ENCODE results near the gene NRBP1.

DNA sequence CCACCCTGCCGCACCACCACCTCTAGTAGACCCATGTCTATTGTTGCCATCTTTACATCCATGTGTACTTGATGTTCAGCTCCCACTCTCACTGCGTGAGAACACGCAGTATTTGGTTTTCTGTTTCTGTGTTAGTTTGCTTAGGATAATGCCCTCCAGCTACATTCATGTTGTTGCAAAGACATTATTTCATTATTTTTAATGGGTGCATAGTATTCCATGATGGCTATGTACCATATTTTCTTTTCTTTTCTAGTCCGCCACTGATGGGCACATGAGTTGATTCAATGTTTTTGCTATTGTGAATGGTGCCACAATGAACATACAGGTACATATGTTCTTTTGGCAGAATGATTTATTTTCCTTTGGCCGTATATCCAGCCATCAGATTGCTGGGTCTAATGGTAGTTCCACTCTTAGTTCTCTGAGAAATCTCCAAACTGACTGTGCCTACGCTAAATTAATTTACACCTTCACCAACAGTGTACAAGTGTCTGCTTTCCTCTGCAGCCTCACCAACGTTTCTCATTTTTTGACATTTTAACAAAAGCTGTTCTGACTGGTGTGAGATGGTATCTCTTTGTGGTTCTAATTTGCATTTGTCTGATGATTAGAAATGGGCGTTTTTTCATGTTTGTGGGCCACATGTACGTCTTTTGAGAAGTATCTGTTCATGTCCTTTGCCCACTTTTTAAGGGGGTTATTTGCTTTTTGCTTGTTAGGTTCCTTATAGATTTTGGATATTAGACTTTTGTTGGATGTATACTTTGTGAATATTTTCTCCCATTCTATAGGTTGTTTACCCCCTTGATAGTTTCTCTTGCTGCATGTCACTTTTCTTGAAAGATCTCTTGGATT lies 37.4 kb upstream of the NRBP1 start:
- TF ChIP-seq, protein P1, sequence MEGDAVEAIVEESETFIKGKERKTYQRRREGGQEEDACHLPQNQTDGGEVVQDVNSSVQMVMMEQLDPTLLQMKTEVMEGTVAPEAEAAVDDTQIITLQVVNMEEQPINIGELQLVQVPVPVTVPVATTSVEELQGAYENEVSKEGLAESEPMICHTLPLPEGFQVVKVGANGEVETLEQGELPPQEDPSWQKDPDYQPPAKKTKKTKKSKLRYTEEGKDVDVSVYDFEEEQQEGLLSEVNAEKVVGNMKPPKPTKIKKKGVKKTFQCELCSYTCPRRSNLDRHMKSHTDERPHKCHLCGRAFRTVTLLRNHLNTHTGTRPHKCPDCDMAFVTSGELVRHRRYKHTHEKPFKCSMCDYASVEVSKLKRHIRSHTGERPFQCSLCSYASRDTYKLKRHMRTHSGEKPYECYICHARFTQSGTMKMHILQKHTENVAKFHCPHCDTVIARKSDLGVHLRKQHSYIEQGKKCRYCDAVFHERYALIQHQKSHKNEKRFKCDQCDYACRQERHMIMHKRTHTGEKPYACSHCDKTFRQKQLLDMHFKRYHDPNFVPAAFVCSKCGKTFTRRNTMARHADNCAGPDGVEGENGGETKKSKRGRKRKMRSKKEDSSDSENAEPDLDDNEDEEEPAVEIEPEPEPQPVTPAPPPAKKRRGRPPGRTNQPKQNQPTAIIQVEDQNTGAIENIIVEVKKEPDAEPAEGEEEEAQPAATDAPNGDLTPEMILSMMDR (IDR thresholded peaks at IDR 0.05; ENCODE audit: control extremely low read depth in 1 of 3, insufficient read depth in 1 of 3, low read depth in 1 of 3, low read length in 3 of 3), result no peak
- no peak for TF ChIP-seq POLR2A (IDR thresholded peaks at IDR 0.05; ENCODE audit: control extremely low read depth in 1 of 2, low read depth in 2 of 2, low read length in 2 of 2)
- TF ChIP-seq YY1 (IDR thresholded peaks at IDR 0.05; ENCODE audit: low read depth, low read length), result no peak
- TF ChIP-seq HDAC2 (IDR thresholded peaks at IDR 0.05; ENCODE audit: borderline replicate concordance in 1 of 2, low read depth in 2 of 2, low read length in 2 of 2), result no peak
- no peak for TF ChIP-seq SIN3A (conservative IDR thresholded peaks at IDR 0.05 in 1 of 2, IDR thresholded peaks at IDR 0.05 in 1 of 2; ENCODE audit: low read depth in 1 of 2, low read length in 2 of 2)
- no peak for TF ChIP-seq SP2 (IDR thresholded peaks at IDR 0.05; ENCODE audit: low read length)
- TF ChIP-seq SP1 (IDR thresholded peaks at IDR 0.05; ENCODE audit: low read depth, low read length), result no peak
- TF ChIP-seq EZH2 (IDR thresholded peaks at IDR 0.05; ENCODE audit: low read depth, low read length, severe bottlenecking), result no peak
- TF ChIP-seq POLR2AphosphoS5 (IDR thresholded peaks at IDR 0.05; ENCODE audit: low read depth, low read length), result no peak
- TF ChIP-seq, protein P2, sequence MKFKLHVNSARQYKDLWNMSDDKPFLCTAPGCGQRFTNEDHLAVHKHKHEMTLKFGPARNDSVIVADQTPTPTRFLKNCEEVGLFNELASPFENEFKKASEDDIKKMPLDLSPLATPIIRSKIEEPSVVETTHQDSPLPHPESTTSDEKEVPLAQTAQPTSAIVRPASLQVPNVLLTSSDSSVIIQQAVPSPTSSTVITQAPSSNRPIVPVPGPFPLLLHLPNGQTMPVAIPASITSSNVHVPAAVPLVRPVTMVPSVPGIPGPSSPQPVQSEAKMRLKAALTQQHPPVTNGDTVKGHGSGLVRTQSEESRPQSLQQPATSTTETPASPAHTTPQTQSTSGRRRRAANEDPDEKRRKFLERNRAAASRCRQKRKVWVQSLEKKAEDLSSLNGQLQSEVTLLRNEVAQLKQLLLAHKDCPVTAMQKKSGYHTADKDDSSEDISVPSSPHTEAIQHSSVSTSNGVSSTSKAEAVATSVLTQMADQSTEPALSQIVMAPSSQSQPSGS (IDR thresholded peaks at IDR 0.05; ENCODE audit: low read length), result no peak
- TF ChIP-seq ZNF274 (IDR thresholded peaks at IDR 0.05; ENCODE audit: borderline replicate concordance, extremely low read depth, low read length), result no peak

Measured in H1 (cell line).